C1 segment of cervical spinal cord (tissue), 14 donors: Measurements from ENCODE around the gene TTC31.

Source experiments
- DNase-seq, 14 donors: peaks; one replicate each; lab custom pipeline; 2025; lab: John Stamatoyannopoulos, UW

Gene TTC31

DNA sequence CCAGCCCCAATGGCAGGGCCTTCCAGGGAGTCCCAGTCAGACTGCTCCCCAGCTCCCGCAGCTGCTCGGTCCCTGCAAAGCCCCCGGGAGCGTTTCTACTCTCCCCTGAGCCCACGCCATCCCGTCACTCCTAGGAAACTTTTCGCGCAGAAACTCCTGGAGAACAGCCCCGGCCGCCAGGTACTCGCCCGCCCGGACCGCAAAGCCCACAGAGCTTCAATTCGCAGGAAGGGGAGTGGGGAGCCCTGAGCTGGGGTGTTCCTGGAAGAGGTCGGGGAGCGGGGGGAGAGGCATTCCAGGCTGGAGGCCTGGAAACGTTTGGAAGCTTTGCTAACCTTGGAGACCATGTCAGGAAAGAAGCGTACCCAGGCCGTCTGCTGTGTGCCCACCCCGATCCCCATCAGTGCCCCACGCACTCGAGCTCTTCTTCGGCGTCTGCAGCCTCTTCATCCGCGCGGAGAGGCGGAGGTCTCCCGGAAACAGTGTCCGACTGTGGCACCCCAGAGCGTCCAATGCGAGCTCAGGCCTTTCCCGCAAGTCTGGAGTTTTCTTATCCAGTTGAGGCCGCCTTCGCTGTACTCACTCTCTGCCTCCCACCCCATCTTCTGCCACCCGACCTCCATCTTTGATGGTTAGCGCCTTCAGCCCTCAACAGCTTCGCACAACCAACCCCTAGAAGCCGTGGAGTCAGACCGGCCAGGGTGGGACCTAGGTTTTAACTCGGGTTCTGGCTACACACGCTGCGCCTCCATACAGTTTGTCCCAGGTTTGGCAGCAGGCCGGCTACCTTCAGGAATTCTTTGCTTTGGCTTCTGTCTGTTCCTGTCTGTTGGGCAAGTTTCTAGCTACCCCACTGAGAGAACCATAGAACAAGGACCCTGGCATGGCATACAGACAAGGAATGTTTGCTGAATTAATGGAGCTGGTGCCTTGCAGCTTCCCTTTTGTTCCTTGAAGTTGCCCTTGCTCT is 20.9 kb downstream of the TTC31 start:
- DNase-seq = no peak

GRCh38 chr2:74504591-74504990 is 21.7 kb downstream of the TTC31 start:
- DNase-seq = no peak

DNA sequence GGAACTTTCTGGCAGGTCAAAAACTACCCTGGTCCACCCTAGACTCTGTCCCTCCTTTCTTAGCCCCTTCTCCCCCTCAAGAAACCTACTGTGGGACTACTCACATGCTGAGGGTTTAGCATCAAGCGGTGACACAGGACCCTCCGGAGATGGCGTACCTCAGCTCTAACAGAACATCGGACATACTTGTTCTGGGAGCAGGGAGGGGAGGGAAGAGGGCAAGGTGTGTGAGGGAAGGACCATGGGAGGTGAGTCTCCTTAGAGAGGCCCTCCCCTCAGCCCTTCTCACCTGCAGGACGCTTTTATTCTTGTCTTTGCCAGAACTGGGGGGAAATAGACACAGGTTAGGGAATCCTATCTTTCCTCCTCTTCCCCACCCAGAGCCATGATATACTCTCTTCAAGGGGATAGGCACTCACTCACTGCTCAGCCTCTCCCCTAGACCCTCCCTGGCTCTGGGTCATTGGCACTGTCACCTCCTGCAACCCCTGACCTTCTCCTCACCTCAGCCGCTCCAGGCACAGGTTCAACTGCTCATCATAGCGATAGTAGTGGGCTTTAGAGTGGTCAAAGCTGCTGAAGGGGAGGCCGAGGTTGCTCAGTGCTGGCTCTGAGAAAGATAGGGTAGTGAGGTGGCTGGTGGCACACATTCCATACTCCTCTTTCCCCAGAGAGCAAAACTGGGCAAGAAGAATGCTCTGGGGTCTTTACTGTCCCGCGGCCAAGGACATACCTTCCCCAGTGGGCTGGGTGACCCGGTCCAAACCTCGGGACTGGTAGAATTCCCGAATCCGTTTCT is 22.8 kb downstream of the TTC31 start:
- no peak for DNase-seq

DNA sequence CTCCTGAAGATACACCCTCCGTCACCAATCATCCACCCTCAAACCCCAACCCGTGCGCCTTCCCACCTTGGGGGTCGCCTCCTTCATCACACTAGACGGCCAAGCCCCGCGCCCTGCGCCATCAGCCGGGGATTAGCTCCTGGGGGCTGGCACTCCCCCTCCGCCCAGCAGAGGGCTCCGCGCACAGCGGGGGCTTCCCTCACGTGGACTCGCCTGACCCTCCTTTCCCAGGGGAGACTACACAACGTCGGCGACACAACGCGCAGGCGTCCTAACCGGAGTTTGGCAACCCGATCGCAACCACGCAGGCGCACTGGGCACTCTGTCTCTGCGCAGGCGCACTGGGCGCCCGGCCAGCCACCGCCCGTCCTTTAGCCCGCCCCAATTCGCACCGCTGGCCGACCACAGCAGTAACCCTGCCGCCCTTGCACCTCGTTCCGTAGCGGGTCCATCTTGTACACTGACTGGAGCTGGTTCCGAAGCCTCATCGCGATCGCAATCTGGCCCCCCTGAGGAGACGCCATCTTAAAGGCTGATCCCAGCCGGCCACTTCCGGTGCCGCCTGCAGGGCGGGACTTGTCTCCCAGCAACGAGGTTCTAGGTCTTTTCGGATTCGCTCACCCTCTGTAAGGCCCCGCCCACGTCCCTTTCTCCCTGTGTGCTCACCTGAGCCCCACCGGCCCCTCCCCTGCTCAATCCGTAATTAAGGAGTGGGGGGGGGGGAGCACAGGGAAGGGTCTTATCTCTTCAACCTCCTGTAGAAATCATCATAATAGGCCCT is 24.5 kb downstream of the TTC31 start, which contains the start of gene PCGF1:
PCGF1 (minus strand) TSS at position 551 of the 781 bp plus-strand sequence; CDS start at position 524, 27 bp downstream.
- peak; percentile 62 to 99 (median 94) for DNase-seq

GRCh38 chr2:74507926-74508520 is 25.1 kb downstream of the TTC31 start:
- DNase-seq = peak in 2 of 14 donors; percentile 44 to 55

GRCh38 chr2:74510272-74510671 is 27.4 kb downstream of the TTC31 start:
- no peak for DNase-seq

GRCh38 chr2:74511104-74511989 is 28.5 kb downstream of the TTC31 start:
- DNase-seq = no peak

GRCh38 chr2:74512744-74513604 is 30.1 kb downstream of the TTC31 start:
- no peak for DNase-seq

GRCh38 chr2:74513605-74514367 is 30.9 kb downstream of the TTC31 start:
- DNase-seq = no peak

DNA sequence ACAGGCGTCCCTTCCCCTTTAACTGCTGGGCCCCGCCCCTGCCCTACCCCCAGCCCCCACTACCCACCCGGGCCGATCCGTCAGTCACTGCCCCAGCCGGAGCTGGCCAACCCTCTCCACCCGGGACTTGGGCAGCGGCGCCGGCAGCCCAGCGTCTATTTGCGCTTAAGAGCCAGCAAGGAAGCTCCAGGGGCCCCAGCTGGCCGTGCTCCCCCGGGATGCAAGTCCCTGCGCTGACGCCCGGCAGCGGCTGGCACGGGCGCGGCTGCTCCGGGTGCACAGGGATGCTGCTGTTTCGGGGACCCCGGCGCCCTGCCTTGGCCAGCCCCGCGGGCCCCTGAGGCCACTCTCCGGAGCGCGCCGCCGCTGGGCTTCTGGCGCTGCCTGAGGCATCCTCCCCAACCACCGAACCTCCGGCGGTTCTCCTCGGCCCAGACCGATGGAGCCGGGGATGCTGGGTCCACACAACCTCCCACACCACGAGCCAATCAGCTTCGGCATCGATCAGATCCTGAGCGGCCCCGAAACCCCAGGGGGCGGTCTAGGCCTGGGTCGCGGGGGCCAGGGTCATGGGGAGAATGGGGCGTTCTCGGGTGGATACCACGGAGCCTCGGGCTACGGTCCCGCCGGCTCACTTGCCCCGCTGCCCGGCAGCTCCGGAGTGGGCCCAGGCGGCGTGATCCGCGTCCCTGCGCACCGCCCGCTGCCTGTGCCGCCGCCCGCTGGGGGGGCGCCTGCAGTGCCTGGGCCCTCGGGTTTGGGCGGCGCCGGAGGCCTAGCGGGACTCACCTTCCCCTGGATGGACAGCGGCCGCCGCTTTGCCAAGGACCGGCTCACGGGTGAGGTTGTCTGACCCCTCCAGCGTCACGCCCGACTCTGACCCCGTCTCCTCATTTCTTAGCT is 31.7 kb downstream of the TTC31 start, which contains the start of gene TLX2:
TLX2 (plus strand) TSS at position 83 of the 903 bp plus-strand sequence; CDS start at position 440, 357 bp downstream.
- DNase-seq = no peak

DNA sequence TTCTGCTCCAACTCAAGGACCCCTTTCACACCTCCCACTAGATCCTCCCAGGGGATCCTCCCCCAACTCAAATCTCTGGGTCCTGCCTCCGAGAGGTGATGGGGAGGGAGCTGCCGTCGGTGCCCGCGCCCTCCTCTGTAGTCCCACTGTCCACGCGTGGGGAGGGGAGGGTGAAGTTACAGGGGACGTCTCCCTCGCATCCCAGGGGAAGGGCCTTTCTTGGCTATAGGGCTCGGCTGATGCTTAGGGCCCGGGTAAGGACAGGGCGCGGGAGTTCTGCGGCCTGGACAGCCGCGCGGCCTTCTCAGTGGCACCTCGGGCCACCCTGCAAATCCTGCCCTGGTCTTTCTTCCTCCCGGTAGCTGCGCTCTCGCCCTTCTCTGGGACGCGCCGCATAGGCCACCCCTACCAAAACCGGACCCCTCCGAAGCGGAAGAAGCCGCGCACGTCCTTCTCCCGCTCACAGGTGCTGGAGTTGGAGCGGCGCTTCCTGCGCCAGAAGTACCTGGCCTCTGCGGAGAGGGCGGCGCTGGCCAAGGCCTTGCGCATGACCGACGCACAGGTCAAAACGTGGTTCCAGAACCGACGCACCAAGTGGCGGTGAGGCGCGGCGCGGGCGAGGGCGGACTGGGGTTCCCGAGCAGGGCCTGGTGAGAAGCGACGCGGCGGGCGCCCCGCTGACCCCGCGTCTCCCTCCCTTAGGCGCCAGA is 32.5 kb downstream of the TTC31 start:
- no peak for DNase-seq

- DNase-seq = peak in 6 of 14 donors; percentile 2 to 39 (median 6)
Measured at GRCh38 chr2:74515981-74516633, 33.2 kb downstream of the TTC31 start.

DNA sequence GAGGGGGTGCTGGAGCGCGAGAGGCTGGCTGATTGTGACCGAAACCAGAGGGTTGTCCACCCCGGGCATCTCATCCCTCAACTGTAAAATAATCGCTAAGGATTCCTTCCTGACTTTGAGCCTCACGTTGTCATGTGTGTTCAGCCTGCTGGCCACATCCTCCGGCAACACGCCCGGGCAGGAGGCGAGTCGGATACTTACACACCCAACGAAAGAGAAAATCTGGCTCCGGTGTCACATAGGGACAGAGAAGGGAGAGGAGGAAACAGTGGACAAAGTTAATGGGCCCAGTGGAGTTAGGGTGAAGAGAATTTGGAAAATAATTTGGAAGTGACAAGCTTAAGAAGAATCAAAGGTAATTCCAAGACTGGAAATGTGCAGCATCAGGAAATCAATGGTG is 33.8 kb downstream of the TTC31 start:
- no peak for DNase-seq

DNA sequence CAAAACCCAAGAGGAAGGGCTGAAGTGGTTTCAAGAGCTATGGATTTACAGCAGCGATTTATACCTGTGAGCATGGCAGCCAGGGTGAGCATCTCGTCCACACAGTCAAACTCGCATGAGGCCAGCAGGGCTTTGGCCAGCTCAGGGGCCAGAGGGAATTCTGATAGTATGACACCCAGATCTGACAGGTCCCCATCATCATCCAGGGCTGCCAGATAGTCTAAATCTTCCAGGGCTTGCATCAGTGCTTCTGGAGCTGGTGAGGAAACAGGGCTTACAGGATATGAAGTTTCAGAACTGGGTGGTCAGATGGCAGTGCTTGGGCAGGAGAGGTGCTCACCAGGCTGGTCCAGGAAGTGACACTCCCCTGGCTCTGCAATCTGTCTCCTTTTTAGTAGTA is 39.6 kb downstream of the TTC31 start:
- no peak for DNase-seq

GRCh38 chr2:74524005-74524404 is 41.1 kb downstream of the TTC31 start:
- DNase-seq = no peak
